HG02884 (cell line): ENCODE data around the gene KCNJ5.
"Not testable (repeated sequence)": the region's sequence is repeated elsewhere in the genome, so short reads cannot be mapped to it uniquely, and the experiment has no call there.

Experiments used
- ATAC-seq: cut with Tn5 transposase; IDR thresholded peaks from one replicate; pipeline ENCODE4 v1.9.1; 2021; ENCODE audit warnings: mild to moderate bottlenecking, moderate library complexity; ENCODE audit not compliant: unreplicated experiment

Gene KCNJ5

GRCh38 chr11:128909438-128910125 is 18.4 kb downstream of the KCNJ5 start:
- ATAC-seq: no peak

GRCh38 chr11:128910576-128910975 is 19.4 kb downstream of the KCNJ5 start:
- no peak for ATAC-seq

GRCh38 chr11:128911239-128911638 is 20.1 kb downstream of the KCNJ5 start:
- no peak for ATAC-seq

- ATAC-seq: no peak
Measured at GRCh38 chr11:128911701-128912100, 20.5 kb downstream of the KCNJ5 start.

- no peak for ATAC-seq
Measured at GRCh38 chr11:128913806-128914205, 22.6 kb downstream of the KCNJ5 start.

GRCh38 chr11:128914216-128915148 is 23.3 kb downstream of the KCNJ5 start:
- no peak for ATAC-seq

- ATAC-seq: no peak
Measured at GRCh38 chr11:128915149-128915521, 24.0 kb downstream of the KCNJ5 start.

- no peak for ATAC-seq
Measured at GRCh38 chr11:128916037-128916572, 24.9 kb downstream of the KCNJ5 start.

- no peak for ATAC-seq
Measured at GRCh38 chr11:128916681-128917080, 25.5 kb downstream of the KCNJ5 start.

GRCh38 chr11:128917144-128917724 is 26.1 kb downstream of the KCNJ5 start:
- no peak for ATAC-seq

- no peak for ATAC-seq
Measured at GRCh38 chr11:128919216-128919615, 28.1 kb downstream of the KCNJ5 start.

GRCh38 chr11:128919635-128920034 is 28.5 kb downstream of the KCNJ5 start:
- not testable (repeated sequence) for ATAC-seq

GRCh38 chr11:128920666-128921065 is 29.5 kb downstream of the KCNJ5 start:
- no peak for ATAC-seq

- ATAC-seq: no peak
Measured at GRCh38 chr11:128921793-128922192, 30.6 kb downstream of the KCNJ5 start.

- ATAC-seq: no peak
Measured at GRCh38 chr11:128924104-128924503, 32.9 kb downstream of the KCNJ5 start.

- ATAC-seq: no peak
Measured at GRCh38 chr11:128924510-128925249, 33.5 kb downstream of the KCNJ5 start.

GRCh38 chr11:128925250-128925600 is 34.1 kb downstream of the KCNJ5 start:
- ATAC-seq: no peak

- ATAC-seq: no peak
Measured at GRCh38 chr11:128926000-128926399, 34.8 kb downstream of the KCNJ5 start.

- no peak for ATAC-seq
Measured at GRCh38 chr11:128926437-128927107, 35.4 kb downstream of the KCNJ5 start.

- no peak for ATAC-seq
Measured at GRCh38 chr11:128927108-128927461, 35.9 kb downstream of the KCNJ5 start.
